Measurements from ENCODE around the gene CCT8. TPM values are rescaled to one million over a fixed set of nuclear protein-coding genes. Genes with fewer than 3 reads are reported as not detected.

CCT8 gene, protein sequence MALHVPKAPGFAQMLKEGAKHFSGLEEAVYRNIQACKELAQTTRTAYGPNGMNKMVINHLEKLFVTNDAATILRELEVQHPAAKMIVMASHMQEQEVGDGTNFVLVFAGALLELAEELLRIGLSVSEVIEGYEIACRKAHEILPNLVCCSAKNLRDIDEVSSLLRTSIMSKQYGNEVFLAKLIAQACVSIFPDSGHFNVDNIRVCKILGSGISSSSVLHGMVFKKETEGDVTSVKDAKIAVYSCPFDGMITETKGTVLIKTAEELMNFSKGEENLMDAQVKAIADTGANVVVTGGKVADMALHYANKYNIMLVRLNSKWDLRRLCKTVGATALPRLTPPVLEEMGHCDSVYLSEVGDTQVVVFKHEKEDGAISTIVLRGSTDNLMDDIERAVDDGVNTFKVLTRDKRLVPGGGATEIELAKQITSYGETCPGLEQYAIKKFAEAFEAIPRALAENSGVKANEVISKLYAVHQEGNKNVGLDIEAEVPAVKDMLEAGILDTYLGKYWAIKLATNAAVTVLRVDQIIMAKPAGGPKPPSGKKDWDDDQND
- polyA plus RNA-seq (2011; rRNA removed): 71.6 and 163 TPM in 2 replicates
- polyA minus RNA-seq (2011; rRNA and poly(A)+ RNA removed): 52.1 and 69.5 TPM in 2 replicates

GRCh38 chr21:29073222-29074006, at the start of gene CCT8:
TSS of gene CCT8 (minus strand) at chr21:29073648. CDS start at chr21:29073590, 58 bp downstream.
- CTCF ChIA-PET: interaction anchor here (1.0 to 1.6 kb wide), 4 partner anchors 13 to 51 kb away, joined by 3 to 4 read pairs (median 4); partner anchors contain the start of gene USP16
- Histone ChIP-seq H3K27me3 (ENCODE audit: control insufficient read depth, insufficient read depth, low read length) (no peaks in the 10 kb centered on the region), H3K4me3 (ENCODE audit: low read depth, low read length) (peak within 1 kb of the TSS; percentile 82), H3K36me3 (ENCODE audit: control insufficient read depth, insufficient read depth, low read length) (no peaks in the 10 kb centered on the region)
- DNase-seq (ENCODE audit: low read depth): peak; percentile 94
- TF ChIP-seq CTCF (IDR thresholded peaks at IDR 0.05; ENCODE audit: insufficient read depth, low read depth, low read length): no peak
- POLR2A ChIA-PET: interaction anchor here (0.6 kb wide), 1 partner anchor 794 kb away, joined by 3 read pairs; no protein-coding TSS in a partner anchor

DNA sequence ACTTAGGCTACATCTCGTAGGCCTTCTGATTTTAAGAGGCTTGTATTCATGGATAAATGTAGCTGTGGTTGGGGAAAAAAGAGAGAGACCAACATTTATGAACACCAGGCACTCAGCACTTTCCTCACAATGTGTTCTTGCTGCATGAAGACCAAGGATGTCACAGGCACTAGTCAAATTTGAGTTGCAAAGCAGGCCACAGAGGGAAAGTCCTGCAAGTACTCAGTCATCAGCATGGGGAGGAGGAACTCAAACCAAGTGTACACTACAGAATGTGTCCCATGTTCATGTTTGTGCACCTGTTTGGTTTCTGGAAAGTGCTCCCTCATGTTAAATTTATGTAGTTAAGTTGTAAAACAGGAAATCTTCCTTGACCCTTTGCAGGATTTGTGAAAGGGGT, 48.3 kb upstream of the CCT8 start:
- no peak for DNase-seq (ENCODE audit: low read depth)
- ChIA-PET CTCF (no interaction called here), POLR2A (interaction anchor here (0.6 kb wide), 1 partner anchor 23 kb away, joined by 4 read pairs; no protein-coding TSS in a partner anchor)
- TF ChIP-seq CTCF (IDR thresholded peaks at IDR 0.05; ENCODE audit: insufficient read depth, low read depth, low read length): no peak
- Histone ChIP-seq H3K36me3 (ENCODE audit: control insufficient read depth, insufficient read depth, low read length) (no peaks in the 10 kb centered on the region), H3K4me3 (ENCODE audit: low read depth, low read length) (no peak overlapping the region), H3K27me3 (ENCODE audit: control insufficient read depth, insufficient read depth, low read length) (no peaks in the 10 kb centered on the region)

DNA sequence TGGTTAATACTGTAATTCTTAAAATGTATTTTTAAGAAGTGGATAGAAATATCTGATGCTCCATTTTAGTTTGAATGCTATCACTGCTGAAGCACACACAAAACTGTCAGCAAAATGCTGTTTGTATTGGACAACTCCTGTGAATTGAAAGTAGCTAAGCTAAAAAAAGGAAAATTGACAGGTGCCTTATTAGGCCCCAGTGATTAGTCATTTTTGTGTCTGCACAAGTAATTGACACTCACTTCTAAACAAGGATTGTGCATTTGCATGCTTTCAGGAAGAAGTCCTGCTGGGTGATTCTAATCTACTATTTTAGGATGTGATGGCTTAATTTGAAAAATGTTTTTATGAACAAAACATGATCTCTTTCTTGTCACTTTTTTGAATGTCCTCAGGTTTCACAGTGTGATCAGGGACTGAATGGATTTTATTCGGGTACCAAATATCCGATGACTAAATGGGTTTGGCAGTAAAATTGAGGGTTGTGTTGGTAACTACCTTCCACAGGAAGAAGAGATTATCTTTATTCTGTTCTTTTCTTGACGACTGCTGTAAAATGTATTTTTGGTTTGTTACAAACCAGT, 44.0 kb upstream of the CCT8 start:
- CTCF ChIA-PET: interaction anchor here (0.5 to 1.7 kb wide), 3 partner anchors 46 to 827 kb away, joined by 3 to 4 read pairs (median 4); no protein-coding TSS in a partner anchor
- POLR2A ChIA-PET: no interaction called here
- Histone ChIP-seq H3K4me3 (ENCODE audit: low read depth, low read length) (no peak overlapping the region), H3K36me3 (ENCODE audit: control insufficient read depth, insufficient read depth, low read length) (no peaks in the 10 kb centered on the region), H3K27me3 (ENCODE audit: control insufficient read depth, insufficient read depth, low read length) (no peaks in the 10 kb centered on the region)
- DNase-seq (ENCODE audit: low read depth): no peak
- TF ChIP-seq CTCF (IDR thresholded peaks at IDR 0.05; ENCODE audit: insufficient read depth, low read depth, low read length): no peak

DNA sequence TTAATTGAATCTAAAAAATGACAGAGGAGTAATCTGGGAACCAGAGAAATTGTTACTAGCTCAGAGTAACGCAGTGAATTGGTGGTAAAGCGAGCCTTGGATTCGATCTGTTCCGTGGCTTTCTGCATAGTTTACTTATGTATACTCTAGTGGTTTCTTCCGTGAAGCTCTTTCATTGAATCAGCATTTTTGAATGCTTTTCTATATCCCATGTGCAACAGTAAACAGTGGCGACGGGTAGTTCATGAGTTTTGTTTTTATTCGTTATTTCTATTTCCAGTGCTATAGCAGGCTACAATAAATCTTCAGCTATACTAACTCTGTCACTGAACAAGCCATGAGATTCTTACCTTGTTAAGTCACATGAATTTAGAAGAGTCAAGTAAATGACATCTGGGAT, 42.5 kb upstream of the CCT8 start:
- H3K4me3 ChIP-seq (ENCODE audit: low read depth, low read length): no peak overlapping the region
- H3K36me3 ChIP-seq (ENCODE audit: control insufficient read depth, insufficient read depth, low read length): no peaks in the 10 kb centered on the region
- CTCF ChIA-PET: interaction anchor here (0.7 to 2.2 kb wide), 5 partner anchors 9 to 48 kb away, joined by 3 to 9 read pairs (median 6); no protein-coding TSS in a partner anchor
- no peak for DNase-seq (ENCODE audit: low read depth)
- POLR2A ChIA-PET: no interaction called here
- TF ChIP-seq CTCF (IDR thresholded peaks at IDR 0.05; ENCODE audit: insufficient read depth, low read depth, low read length): no peak
- no peaks in the 10 kb centered on the region for H3K27me3 ChIP-seq (ENCODE audit: control insufficient read depth, insufficient read depth, low read length)
